Ishikawa (cell line): ENCODE data around the gene ACER3.

Experiments
- CEBPB ChIP-seq: IDR thresholded peaks from 2 replicates; pipeline ENCODE4 v1.6.1; 2012
- CREB1 ChIP-seq: IDR thresholded peaks from 2 replicates; pipeline ENCODE4 v1.6.1; 2012; ENCODE audit warnings: low read depth
- EGR1 ChIP-seq: IDR thresholded peaks from 2 replicates; pipeline ENCODE4 v1.6.1; 2012
- EP300 ChIP-seq: IDR thresholded peaks from 2 replicates; pipeline ENCODE4 v1.6.1; 2012; ENCODE audit warnings: borderline replicate concordance
- RAD21 ChIP-seq: IDR thresholded peaks from 2 replicates; pipeline ENCODE4 v1.6.1; 2012; ENCODE audit warnings: low read depth
- TAF1 ChIP-seq: IDR thresholded peaks from 2 replicates; pipeline ENCODE4 v1.6.1; 2012; ENCODE audit warnings: low read depth, mild to moderate bottlenecking
- TCF12 ChIP-seq: IDR thresholded peaks from 2 replicates; pipeline ENCODE4 v1.6.1; 2012; ENCODE audit warnings: low read depth
- TEAD4 ChIP-seq: IDR thresholded peaks from 2 replicates; pipeline ENCODE4 v1.6.1; 2012
- YY1 ChIP-seq: IDR thresholded peaks from 2 replicates; pipeline ENCODE4 v1.6.1; 2012; ENCODE audit warnings: low read depth
- TF ChIP-seq, protein P1 (sequence below): IDR thresholded peaks from 2 replicates; pipeline ENCODE4 v1.6.1; 2012

DNA sequence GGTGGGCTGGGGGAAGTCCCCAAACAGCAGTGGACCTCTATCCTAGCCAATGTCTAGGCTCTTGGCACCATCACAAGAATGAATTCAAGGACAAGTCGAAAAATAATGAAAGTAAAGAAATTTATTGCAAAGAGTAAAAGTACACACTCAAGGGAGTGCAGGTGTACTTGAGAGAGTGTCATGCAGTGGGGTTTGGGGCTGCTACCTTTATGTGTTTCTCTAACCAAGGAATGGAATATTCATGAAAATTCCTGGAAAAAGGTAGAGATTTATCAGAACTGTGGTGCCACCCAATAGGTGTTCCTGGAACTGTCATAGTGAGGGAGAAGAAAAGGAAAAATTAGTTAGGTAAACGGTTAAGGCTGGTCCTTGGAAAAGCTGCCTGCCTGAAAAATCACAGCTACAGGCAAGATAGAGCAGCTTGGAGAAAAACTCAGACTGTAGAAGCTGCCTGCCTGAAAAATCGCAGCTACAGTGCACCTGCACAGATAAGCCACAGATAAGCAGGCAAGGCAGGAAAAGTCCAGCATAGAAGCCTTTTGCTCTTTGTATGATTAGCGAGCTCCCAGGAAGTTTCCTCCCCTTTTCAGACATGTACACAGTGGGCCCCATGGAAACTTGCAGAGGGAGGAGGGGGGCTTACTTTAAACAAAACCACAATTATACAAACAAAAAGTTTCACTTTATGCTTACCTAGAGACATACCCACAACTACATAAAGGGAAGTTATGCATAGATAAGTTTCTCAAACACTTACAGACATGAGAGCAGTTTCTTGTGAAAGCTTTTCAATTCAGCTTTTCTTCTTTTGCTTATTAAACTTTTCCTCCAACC lies 102.1 kb downstream of the ACER3 start:
- TF ChIP-seq RAD21, result no peak
- no peak for TF ChIP-seq EP300
- no peak for TF ChIP-seq TCF12
- TF ChIP-seq TEAD4, result no peak
- no peak for TF ChIP-seq TAF1
- no peak for TF ChIP-seq YY1
- TF ChIP-seq, protein P1, sequence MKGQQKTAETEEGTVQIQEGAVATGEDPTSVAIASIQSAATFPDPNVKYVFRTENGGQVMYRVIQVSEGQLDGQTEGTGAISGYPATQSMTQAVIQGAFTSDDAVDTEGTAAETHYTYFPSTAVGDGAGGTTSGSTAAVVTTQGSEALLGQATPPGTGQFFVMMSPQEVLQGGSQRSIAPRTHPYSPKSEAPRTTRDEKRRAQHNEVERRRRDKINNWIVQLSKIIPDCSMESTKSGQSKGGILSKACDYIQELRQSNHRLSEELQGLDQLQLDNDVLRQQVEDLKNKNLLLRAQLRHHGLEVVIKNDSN, result no peak
- no peak for TF ChIP-seq CEBPB
- no peak for TF ChIP-seq EGR1
- TF ChIP-seq CREB1, result no peak
